GM12891 (cell line): ENCODE measurements around the gene OSTN.
"Not testable (repeated sequence)": the region's sequence is repeated elsewhere in the genome, so short reads cannot be mapped to it uniquely, and the experiment has no call there.

Source experiments
- DNase-seq: peaks from one replicate; pipeline ENCODE4 v3.0.0; 2011; ENCODE audit warnings: low spot score; ENCODE audit not compliant: insufficient read length
- FAIRE-seq: peaks from 2 replicates; lab custom pipeline; 2011; peaks lifted over from hg19 to GRCh38; lab: Jason Lieb, UNC
- PAX5 ChIP-seq: IDR thresholded peaks from 2 replicates; pipeline ENCODE4 v1.6.1; 2011; ENCODE audit warnings: low read length, moderate library complexity, mild to moderate bottlenecking; ENCODE audit not compliant: insufficient read depth, severe bottlenecking
- POLR2A ChIP-seq: IDR thresholded peaks from 2 replicates; pipeline ENCODE4 v1.6.1; 2011; ENCODE audit warnings: low read depth, low read length, control low read depth
- POLR2AphosphoS5 ChIP-seq: IDR thresholded peaks from 2 replicates; pipeline ENCODE4 v1.6.1; 2011; ENCODE audit warnings: low read depth, low read length, control low read depth
- POU2F2 ChIP-seq: IDR thresholded peaks from 2 replicates; pipeline ENCODE4 v1.6.1; 2011; ENCODE audit warnings: low read depth, mild to moderate bottlenecking, control low read depth, low read length, moderate library complexity
- SPI1 ChIP-seq: IDR thresholded peaks from 2 replicates; pipeline ENCODE4 v1.6.1; 2011; ENCODE audit warnings: low read depth, low read length, control low read depth
- TAF1 ChIP-seq: IDR thresholded peaks from 2 replicates; pipeline ENCODE4 v1.6.1; 2011; ENCODE audit warnings: low read depth, low read length, control low read depth

The OSTN gene

GRCh38 chr3:191235331-191236314 lies 36.6 kb downstream of the OSTN start:
- peak; percentile 43 for DNase-seq
- TF ChIP-seq TAF1 (no peak), POLR2AphosphoS5 (no peak), POLR2A (peak; percentile 28; the same call in 1 of the 2 replicates), POU2F2 (peak; percentile 86), PAX5 (no peak), SPI1 (0 out of 2 replicates have a peak, but pooled peaks have one; percentile 24)
- FAIRE-seq = peak; percentile 89

GRCh38 chr3:191236646-191237045 lies 37.6 kb downstream of the OSTN start:
- TF ChIP-seq POU2F2 = no peak
- no peak for TF ChIP-seq SPI1
- no peak for TF ChIP-seq POLR2A
- TF ChIP-seq PAX5 = no peak
- no peak for TF ChIP-seq POLR2AphosphoS5
- TF ChIP-seq TAF1 = no peak
- DNase-seq (no peak), FAIRE-seq (no peak)

DNA sequence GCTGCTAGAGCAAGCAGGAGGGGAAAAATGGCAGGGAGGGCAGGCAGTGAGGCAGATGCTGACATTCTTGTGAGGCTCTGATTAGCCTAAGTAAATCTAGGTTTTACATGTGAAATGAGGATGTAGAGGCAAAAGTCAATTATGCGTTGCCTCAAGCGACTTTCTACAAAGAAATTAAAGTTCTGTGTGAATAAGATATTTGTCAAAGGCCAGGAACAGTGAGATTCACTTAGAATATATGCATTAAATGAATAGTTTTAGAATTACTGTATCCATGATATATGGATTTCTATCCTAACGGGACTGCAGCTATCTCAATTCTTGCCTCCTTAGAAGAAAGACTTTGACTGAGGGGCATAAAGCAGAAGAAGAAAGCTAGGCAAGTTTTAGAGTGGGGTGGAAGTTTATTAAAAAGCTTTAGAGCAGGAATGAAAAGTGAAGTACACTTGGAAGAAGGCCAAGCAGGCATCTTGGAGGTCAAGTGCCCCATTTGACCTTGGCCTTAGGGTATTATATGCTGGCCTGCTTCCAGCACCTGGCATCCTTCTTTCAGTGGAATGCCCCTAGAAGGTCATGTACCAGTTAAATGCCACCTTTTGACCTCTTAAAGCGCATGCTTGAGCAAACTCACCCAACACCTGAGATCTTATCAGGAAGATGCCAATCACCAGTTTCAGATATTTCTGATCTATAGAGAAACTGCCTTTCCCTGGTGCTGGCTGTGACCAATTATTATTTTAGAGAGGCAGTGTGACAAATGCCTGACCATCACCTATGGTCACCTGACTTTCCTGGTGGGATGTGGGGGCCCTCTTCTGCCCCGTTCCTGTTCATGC lies 38.2 kb downstream of the OSTN start:
- TF ChIP-seq SPI1 = no peak
- TF ChIP-seq POLR2AphosphoS5 = no peak
- TF ChIP-seq TAF1 = no peak
- TF ChIP-seq POLR2A = no peak
- no peak for TF ChIP-seq PAX5
- no peak for TF ChIP-seq POU2F2
- peak; percentile 66 for FAIRE-seq
- DNase-seq = no peak

GRCh38 chr3:191238321-191238817 lies 39.3 kb downstream of the OSTN start:
- DNase-seq = no peak
- TF ChIP-seq POU2F2 (no peak), SPI1 (no peak), POLR2AphosphoS5 (no peak), POLR2A (no peak), TAF1 (no peak), PAX5 (no peak)
- no peak for FAIRE-seq

DNA sequence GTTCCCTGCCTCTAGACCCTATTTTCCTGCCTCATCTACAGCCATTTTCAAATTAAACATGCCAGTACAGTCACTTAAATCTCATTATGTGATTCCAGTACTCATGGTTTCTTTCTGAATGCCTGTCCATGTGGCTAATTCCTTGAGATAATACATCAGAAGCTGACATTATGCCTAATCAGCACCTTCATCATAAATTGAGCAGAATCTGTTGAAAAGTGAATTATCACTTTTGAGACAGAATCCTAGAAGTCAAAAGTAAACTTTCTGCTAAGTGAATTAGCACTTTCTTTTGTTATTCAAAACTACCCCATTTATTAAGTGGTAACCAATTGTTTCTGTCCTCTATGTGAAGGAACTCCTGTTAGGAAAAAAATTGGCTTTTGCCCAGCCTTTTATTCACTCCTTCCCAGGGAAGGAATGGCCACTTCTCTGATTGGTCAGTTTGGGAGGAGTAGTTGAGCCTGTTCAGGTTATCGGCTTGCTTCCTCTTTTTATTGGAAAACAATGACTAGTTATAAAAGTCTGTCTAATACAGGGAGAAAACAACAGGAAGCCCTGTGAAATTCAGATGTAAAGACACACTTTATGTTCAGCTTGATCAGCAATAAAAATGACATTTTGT lies 40.5 kb downstream of the OSTN start:
- TF ChIP-seq POLR2AphosphoS5 (no peak), PAX5 (no peak), SPI1 (no peak), TAF1 (no peak), POU2F2 (no peak), POLR2A (no peak)
- FAIRE-seq (no peak), DNase-seq (no peak)

DNA sequence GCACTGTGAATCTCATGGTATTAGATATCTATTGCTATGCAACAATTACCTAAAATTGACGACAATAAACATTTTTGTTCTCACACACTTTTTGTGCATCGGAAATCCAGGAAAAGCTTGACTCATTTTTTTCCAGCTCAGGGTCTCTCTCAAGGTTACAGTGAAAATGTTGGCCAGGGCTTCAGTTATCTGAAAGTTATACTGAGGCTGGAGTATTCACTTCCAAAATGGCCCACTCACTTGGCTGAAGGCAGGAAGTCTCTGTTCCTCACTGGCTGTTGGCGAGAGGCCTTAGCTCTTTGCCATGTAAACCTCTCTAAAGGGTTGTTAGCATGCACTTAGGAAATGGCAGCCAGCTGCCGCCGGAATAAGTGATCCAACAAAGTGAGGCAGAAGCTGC lies 41.4 kb downstream of the OSTN start:
- DNase-seq = no peak
- no peak for FAIRE-seq
- TF ChIP-seq TAF1 (no peak), POLR2A (no peak), POLR2AphosphoS5 (no peak), SPI1 (no peak), POU2F2 (no peak), PAX5 (no peak)

DNA sequence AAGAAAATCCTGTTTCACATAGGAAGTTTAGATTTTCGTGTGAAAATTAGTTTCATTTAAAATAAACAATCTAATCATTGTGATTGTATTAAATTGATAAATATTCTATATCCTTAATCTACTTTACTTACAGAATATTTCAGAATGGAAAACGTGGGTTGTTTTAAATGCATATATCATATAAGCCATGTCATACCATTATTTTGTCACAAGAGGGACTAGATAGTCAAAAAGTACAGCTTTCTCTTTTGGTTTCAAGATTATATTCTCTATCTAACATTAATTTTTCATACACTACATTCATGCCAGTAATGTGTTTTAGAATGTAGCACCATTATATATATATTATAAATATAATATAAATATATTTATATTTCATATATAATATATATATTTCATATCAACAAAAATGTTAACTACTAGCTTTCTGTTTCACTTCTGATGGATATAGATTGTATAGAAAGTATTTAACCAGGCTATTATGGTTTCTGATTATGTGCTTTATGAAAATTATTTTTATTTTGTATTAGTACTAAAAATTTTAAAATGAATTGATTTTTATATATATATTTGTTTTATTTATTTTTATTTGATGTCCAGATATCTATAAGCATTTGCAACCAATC lies 45.3 kb downstream of the OSTN start:
- DNase-seq = no peak
- FAIRE-seq = no peak
- no peak for TF ChIP-seq PAX5
- no peak for TF ChIP-seq TAF1
- no peak for TF ChIP-seq POLR2A
- TF ChIP-seq POLR2AphosphoS5 = no peak
- TF ChIP-seq SPI1 = no peak
- no peak for TF ChIP-seq POU2F2

GRCh38 chr3:191246034-191246433 lies 47.0 kb downstream of the OSTN start:
- DNase-seq, FAIRE-seq: not testable (repeated sequence)
- TF ChIP-seq SPI1 = peak; percentile 93

DNA sequence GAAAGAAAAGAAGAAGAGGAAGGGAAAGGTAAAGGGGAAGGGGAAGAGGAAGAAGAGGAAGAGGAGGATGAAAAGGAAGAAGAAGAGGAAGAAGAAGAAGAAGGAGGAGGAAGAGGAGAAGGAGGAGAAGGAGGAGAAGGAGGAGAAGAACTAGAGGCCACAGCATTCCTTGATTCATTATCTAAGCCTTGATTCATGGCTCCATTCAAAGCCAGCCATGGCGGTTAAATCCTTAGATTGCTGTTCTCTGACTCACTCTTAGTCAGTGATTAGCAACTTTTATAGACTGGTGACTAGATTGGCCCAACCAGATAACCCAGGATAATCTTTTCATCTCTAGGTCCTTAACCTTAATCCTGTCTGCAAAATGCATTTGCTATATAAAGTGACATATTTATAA lies 47.6 kb downstream of the OSTN start:
- DNase-seq (no peak), FAIRE-seq (no peak)
- TF ChIP-seq POLR2A (no peak), PAX5 (no peak), POU2F2 (no peak), SPI1 (no peak), POLR2AphosphoS5 (no peak), TAF1 (no peak)
